H1 (cell line): ENCODE data around the gene PTTG1IP. TPM values are rescaled to one million over a fixed set of nuclear protein-coding genes. Genes with fewer than 3 reads are reported as not detected.

Source experiments
- CTCF ChIA-PET: fragments of 300-600 bp; sonication (Branson Sonifier 250); formaldehyde crosslinking; loops from one replicate; lab custom pipeline; 2021; ENCODE audit not compliant: partially characterized antibody; lab: Charles Lee
- POLR2A ChIA-PET: fragments of 300-600 bp; sonication (Branson Sonifier 250); formaldehyde crosslinking; loops from one replicate; lab custom pipeline; 2021; ENCODE audit warnings: inconsistent platforms; ENCODE audit not compliant: partially characterized antibody; lab: Charles Lee
- DNase-seq, 2 experiments: peaks; one replicate each; pipeline versions ENCODE4 v3.0.0 to v3.0.0-alpha.2; 2010 to 2022; ENCODE audit warnings: low spot score in 2 of 2, low read depth in 1 of 2, mixed read lengths in 1 of 2
- FAIRE-seq: peaks from 2 replicates; lab custom pipeline; 2011; peaks lifted over from hg19 to GRCh38; lab: Jason Lieb, UNC
- H2AFZ ChIP-seq: 2 replicates; pipeline ENCODE4 v1.8.1; 2012; ENCODE audit warnings: low read length, inconsistent platforms
- H2AK5ac ChIP-seq: 2 replicates; pipeline ENCODE4 v1.6.1; 2013; ENCODE audit warnings: low read depth, low read length
- H2BK120ac ChIP-seq: replicated peaks from 2 replicates; pipeline ENCODE3; 2013; ENCODE audit warnings: low read depth, low read length, inconsistent platforms
- H2BK12ac ChIP-seq: 2 replicates; pipeline ENCODE4 v1.6.1; 2013; ENCODE audit warnings: low read depth, low read length
- H2BK15ac ChIP-seq: 2 replicates; pipeline ENCODE4 v1.6.1; 2013; ENCODE audit warnings: low read length
- H2BK20ac ChIP-seq: 2 replicates; pipeline ENCODE4 v1.6.1; 2013; ENCODE audit warnings: low read length
- H2BK5ac ChIP-seq: 2 replicates; pipeline ENCODE4 v1.6.1; 2013; ENCODE audit warnings: low read depth, low read length
- H3K14ac ChIP-seq: 2 replicates; pipeline ENCODE4 v1.6.1; 2013; ENCODE audit warnings: inconsistent platforms; ENCODE audit not compliant: insufficient read length
- H3K18ac ChIP-seq: 2 replicates; pipeline ENCODE4 v1.6.1; 2013; ENCODE audit warnings: low read length; ENCODE audit errors: extremely low read depth
- H3K23ac ChIP-seq: 2 replicates; pipeline ENCODE4 v1.6.1; 2013; ENCODE audit warnings: inconsistent platforms; ENCODE audit not compliant: insufficient read length
- H3K23me2 ChIP-seq: 2 replicates; pipeline ENCODE4 v1.6.1; 2013; ENCODE audit warnings: low read depth, low read length
- H3K27ac ChIP-seq: 2 replicates; pipeline ENCODE4 v1.6.1; 2011; ENCODE audit warnings: low read depth, low read length, inconsistent platforms
- H3K27me3 ChIP-seq, 4 experiments: replicated peaks in 1 of 4; 1 replicate in 1 of 4; 2 replicates in 3 of 4; pipeline versions ENCODE4 v1.6.1 to v1.8.1; 2011 to 2013; ENCODE audit warnings: low read length in 3 of 4, mild to moderate bottlenecking in 3 of 4, inconsistent platforms in 2 of 4, mixed read lengths in 2 of 4, moderate library complexity in 1 of 4; ENCODE audit not compliant: control insufficient read depth in 3 of 4, insufficient read depth in 3 of 4; ENCODE audit errors: extremely low read depth in 1 of 4
- H3K36me3 ChIP-seq, 4 experiments: 2 replicates each; pipeline versions ENCODE4 v1.6.1 to v1.8.1; 2011 to 2013; ENCODE audit warnings: mild to moderate bottlenecking in 4 of 4, low read length in 3 of 4, moderate library complexity in 2 of 4, control low read depth in 1 of 4, inconsistent platforms in 1 of 4; ENCODE audit not compliant: insufficient read depth in 4 of 4, control insufficient read depth in 2 of 4
- H3K4ac ChIP-seq: replicated peaks from 2 replicates; pipeline ENCODE3; 2013; ENCODE audit warnings: low read length, low read depth, mixed read lengths, inconsistent platforms; ENCODE audit not compliant: insufficient read length
- H3K4me1 ChIP-seq, 4 experiments: replicated peaks in 1 of 4; 1 replicate in 1 of 4; 2 replicates in 3 of 4; pipeline versions ENCODE4 v1.6.1 to v1.8.1; 2011 to 2013; ENCODE audit warnings: low read length in 3 of 4, inconsistent platforms in 2 of 4, mixed read lengths in 1 of 4; ENCODE audit not compliant: insufficient read depth in 4 of 4, control insufficient read depth in 3 of 4
- H3K4me2 ChIP-seq, 2 experiments: 2 replicates each; pipeline versions ENCODE4 v1.6.1 to v1.8.1; 2011 to 2013; ENCODE audit warnings: low read depth in 2 of 2, low read length in 2 of 2, control low read depth in 1 of 2, inconsistent platforms in 1 of 2, mild to moderate bottlenecking in 1 of 2; ENCODE audit not compliant: insufficient read depth in 1 of 2
- H3K4me3 ChIP-seq, 4 experiments: fragments of 200-600, 300-600 bp in 1 of 4; sonication (generic), shearing (Covaris generic), sonication (Bioruptor Twin) in 1 of 4; 2 replicates each; pipeline versions ENCODE4 v1.5.1 to v1.8.1; 2011 to 2016; ENCODE audit warnings: low read length in 4 of 4, low read depth in 3 of 4, control low read depth in 2 of 4, inconsistent platforms in 2 of 4, mild to moderate bottlenecking in 2 of 4, mixed read lengths in 1 of 4, moderate library complexity in 1 of 4; ENCODE audit not compliant: insufficient read depth in 2 of 4; ENCODE audit errors: extremely low read depth in 1 of 4
- H3K56ac ChIP-seq: replicated peaks from 2 replicates; pipeline ENCODE3; 2013; ENCODE audit warnings: low read depth, mild to moderate bottlenecking, mixed read lengths, low read length, inconsistent platforms; ENCODE audit not compliant: insufficient read length
- H3K79me1 ChIP-seq: 2 replicates; pipeline ENCODE4 v1.6.1; 2013; ENCODE audit warnings: low read depth, low read length, control low read depth
- H3K79me2 ChIP-seq, 2 experiments: 2 replicates each; pipeline versions ENCODE4 v1.6.1 to v1.8.1; 2012 to 2013; ENCODE audit warnings: low read length in 2 of 2, mild to moderate bottlenecking in 2 of 2, inconsistent platforms in 1 of 2; ENCODE audit not compliant: insufficient read depth in 2 of 2, control insufficient read depth in 1 of 2
- H3K9ac ChIP-seq, 4 experiments: replicated peaks in 1 of 4; 1 replicate in 1 of 4; 2 replicates in 3 of 4; pipeline versions ENCODE4 v1.6.1 to v1.8.1; 2011 to 2013; ENCODE audit warnings: low read depth in 3 of 4, low read length in 3 of 4, control low read depth in 2 of 4, mild to moderate bottlenecking in 2 of 4, moderate library complexity in 2 of 4, inconsistent platforms in 1 of 4; ENCODE audit errors: extremely low read depth in 1 of 4
- H3K9me3 ChIP-seq, 2 experiments: 2 replicates each; pipeline versions ENCODE4 v1.6.1 to v1.8.1; 2012 to 2013; ENCODE audit warnings: mild to moderate bottlenecking in 2 of 2, moderate library complexity in 2 of 2, control low read depth in 1 of 2, inconsistent platforms in 1 of 2, low read depth in 1 of 2, low read length in 1 of 2, mixed read lengths in 1 of 2; ENCODE audit not compliant: insufficient read depth in 2 of 2
- H4K20me1 ChIP-seq, 2 experiments: replicated peaks in 1 of 2; 2 replicates each; pipeline versions ENCODE3 to v1.8.1; 2011 to 2013; ENCODE audit warnings: inconsistent platforms in 2 of 2, low read length in 2 of 2, mild to moderate bottlenecking in 1 of 2; ENCODE audit not compliant: insufficient read depth in 2 of 2, control insufficient read depth in 1 of 2
- H4K5ac ChIP-seq: 2 replicates; pipeline ENCODE4 v1.6.1; 2013; ENCODE audit warnings: low read length, low read depth, mixed read lengths, inconsistent platforms; ENCODE audit not compliant: insufficient read length
- H4K8ac ChIP-seq: 2 replicates; pipeline ENCODE4 v1.8.0; 2013; ENCODE audit warnings: mild to moderate bottlenecking, moderate library complexity, low read length, inconsistent platforms; ENCODE audit not compliant: insufficient read depth; ENCODE audit errors: extremely low read depth
- H4K91ac ChIP-seq: replicated peaks from 2 replicates; pipeline ENCODE3; 2013; ENCODE audit warnings: low read length, mixed read lengths, inconsistent platforms; ENCODE audit not compliant: insufficient read length
- WGBS, 2 experiments: shearing (Covaris generic) in 1 of 2; methylation state at CpG; one replicate each; pipeline versions ENCODE4 v1.1.6 to v1.1.7; 2013 to 2015; ENCODE audit warnings: low lambda C conversion rate in 2 of 2, mixed read lengths in 2 of 2, inconsistent platforms in 1 of 2, low coverage in 1 of 2, missing lambda C conversion rate in 1 of 2; ENCODE audit not compliant: insufficient replicate concordance in 2 of 2, insufficient coverage in 1 of 2, insufficient read length in 1 of 2; ENCODE audit errors: extremely low coverage in 1 of 2, missing lambda C conversion rate in 1 of 2; 5-methylcytosine and 5-hydroxymethylcytosine counted together
- polyA plus RNA-seq, 7 experiments: library from polyadenylated mRNA; depleted of rRNA in 3 of 7; stranded (reverse) in 5 of 7; unstranded in 2 of 7; fragments of >200 nt in 5 of 7; fragments of 200-250 nt in 2 of 7; gene quantifications; 1 replicate in 5 of 7; 2 replicates in 1 of 7; 4 replicates in 1 of 7; pipeline versions ENCODE4 v1.2.1 to v1.2.3, GENCODE V29; 2011 to 2013; ENCODE audit warnings: missing spikeins in 2 of 7, mixed read lengths in 2 of 7
- total RNA-seq: library from RNA; stranded (reverse); fragmentation: NEBNext Ultra II Directional; extraction: Animal tissue kit (Norgen Biotek cat#: 25700); gene quantifications from 2 replicates; pipeline ENCODE4 v1.2.1, GENCODE V29; 2021

Gene PTTG1IP
- total and polyA plus RNA-seq, 2 of the 8 experiments (the other 6 are each of a cell fraction or from before 2014, with no cell fraction given), result 90.8 to 130 TPM

DNA sequence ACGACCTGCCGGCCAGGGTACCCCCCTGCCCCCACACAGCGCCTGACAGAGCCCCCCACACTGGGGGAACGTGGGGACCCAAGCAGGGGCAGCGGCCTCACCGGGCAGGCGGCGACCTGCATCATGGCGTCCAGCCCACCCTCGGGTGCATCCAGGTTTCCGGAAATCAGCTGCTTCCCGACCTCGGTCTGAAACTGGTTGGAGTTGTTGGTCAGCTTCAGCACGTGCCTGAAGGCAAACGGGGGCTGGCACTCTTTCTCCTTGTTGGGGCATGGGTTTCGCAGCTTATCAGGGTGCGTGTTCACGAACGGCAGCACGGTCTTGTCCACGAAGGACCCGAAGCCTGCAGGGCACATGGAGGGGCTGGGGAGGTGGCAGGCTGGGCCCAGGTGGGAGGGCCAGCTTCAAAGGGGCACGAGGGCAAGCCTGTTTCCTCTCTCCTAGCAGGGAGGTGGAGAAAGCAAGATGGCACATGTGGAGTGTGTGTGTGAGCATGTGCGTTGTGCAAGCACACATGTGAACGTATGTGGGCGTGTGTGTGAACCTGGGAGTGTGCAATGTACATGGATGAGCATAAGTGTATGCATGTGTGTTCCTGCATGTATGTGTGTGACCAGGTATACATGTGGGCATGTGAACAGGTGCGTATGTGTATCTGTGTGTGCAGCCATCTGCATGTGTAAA, 28.0 kb upstream of the PTTG1IP start:
- Histone ChIP-seq H3K14ac (no peak overlapping the region), H4K20me1 (peaks cover 0 to 11% of the 10 kb centered on the region in 2 experiments), H3K4ac (no peak overlapping the region), H2BK12ac (no peak overlapping the region), H2BK20ac (no peak overlapping the region), H3K9ac (no peak overlapping the region), H3K4me3 (no peak overlapping the region), H2BK120ac (no peak overlapping the region), H3K56ac (no peak overlapping the region), H4K91ac (no peak overlapping the region), H4K5ac (no peak overlapping the region), H2AFZ (no peak overlapping the region), H3K4me2 (no peak overlapping the region), H2AK5ac (no peak overlapping the region; the same call in 1 of the 2 replicates), H3K36me3 (no peaks in the 10 kb centered on the region; a peak in 1 of 8 replicates), H3K18ac (no peak overlapping the region), H3K23ac (no peak overlapping the region), H3K27me3 (peaks cover 0 to 2% (median 0%) of the 10 kb centered on the region in 4 experiments; a peak in 1 of 7 replicates), H3K23me2 (peaks cover 6% of the 10 kb centered on the region; the same call in 1 of the 2 replicates), H4K8ac (no peak overlapping the region), H3K4me1 (peaks cover 0 to 4% (median 2%) of the 10 kb centered on the region in 4 experiments; a peak in 2 of 7 replicates), H2BK5ac (no peak overlapping the region), H2BK15ac (no peak overlapping the region), H3K79me1 (no peaks in the 10 kb centered on the region), H3K79me2 (no peaks in the 10 kb centered on the region), H3K9me3 (no peaks in the 10 kb centered on the region; a peak in 1 of 4 replicates), H3K27ac (no peak overlapping the region)
- 94% methylated on average over 26 of the region's 27 CpGs; no CpG with 5 or more reads in 1 of the 2 experiments for WGBS, 2 experiments
- ChIA-PET POLR2A (no interaction called here), CTCF (interaction anchor here (0.9 to 1.3 kb wide), 3 partner anchors 9 to 48 kb away, joined by 3 to 9 read pairs (median 3); no protein-coding TSS in a partner anchor)
- DNase-seq (no peak), FAIRE-seq (no peak)
